ENCODE results near the gene HCCS.
"Not testable (repeated sequence)": the region's sequence is repeated elsewhere in the genome, so short reads cannot be mapped to it uniquely, and the experiment has no call there.

HCCS gene

DNA sequence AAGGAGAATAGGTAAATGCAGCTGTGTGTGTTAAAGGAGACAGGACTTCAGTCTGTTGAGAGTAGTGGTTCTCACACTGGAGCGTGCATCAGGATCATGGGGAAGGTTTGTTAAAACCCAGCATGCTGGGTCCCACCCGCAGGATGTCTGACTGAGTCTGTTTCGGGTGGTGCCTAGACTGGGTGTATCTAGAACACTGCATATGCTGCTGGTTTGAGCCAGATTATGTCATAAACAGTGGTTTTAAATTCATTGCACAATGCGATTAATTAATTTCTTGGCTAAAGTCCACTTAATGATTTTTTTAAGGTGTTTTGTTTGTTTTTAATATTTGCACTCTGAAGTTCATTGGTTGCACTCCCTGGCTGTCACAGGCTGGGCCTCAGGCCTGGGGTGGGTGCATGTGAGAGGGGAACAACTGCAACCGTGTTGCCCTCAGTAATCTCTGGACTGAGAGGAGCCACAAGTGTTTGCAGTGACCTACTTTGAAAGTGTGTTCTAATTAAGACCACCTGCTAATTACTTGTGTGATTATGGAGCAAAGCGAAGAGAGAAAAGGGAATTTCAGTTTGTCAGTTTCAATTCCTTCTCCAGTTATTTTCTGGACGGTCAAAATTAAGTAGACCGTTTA is 8.3 kb downstream of the HCCS start:
- TF ChIP-seq, protein P1, sequence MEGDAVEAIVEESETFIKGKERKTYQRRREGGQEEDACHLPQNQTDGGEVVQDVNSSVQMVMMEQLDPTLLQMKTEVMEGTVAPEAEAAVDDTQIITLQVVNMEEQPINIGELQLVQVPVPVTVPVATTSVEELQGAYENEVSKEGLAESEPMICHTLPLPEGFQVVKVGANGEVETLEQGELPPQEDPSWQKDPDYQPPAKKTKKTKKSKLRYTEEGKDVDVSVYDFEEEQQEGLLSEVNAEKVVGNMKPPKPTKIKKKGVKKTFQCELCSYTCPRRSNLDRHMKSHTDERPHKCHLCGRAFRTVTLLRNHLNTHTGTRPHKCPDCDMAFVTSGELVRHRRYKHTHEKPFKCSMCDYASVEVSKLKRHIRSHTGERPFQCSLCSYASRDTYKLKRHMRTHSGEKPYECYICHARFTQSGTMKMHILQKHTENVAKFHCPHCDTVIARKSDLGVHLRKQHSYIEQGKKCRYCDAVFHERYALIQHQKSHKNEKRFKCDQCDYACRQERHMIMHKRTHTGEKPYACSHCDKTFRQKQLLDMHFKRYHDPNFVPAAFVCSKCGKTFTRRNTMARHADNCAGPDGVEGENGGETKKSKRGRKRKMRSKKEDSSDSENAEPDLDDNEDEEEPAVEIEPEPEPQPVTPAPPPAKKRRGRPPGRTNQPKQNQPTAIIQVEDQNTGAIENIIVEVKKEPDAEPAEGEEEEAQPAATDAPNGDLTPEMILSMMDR (IDR thresholded peaks at IDR 0.05; ENCODE audit: insufficient read depth, low read depth, low read length, missing control alignments), result no peak
- DNase-seq (ENCODE audit: low read depth), result no peak
- no peak overlapping the region for H3K4me3 ChIP-seq (ENCODE audit: low read length)

DNA sequence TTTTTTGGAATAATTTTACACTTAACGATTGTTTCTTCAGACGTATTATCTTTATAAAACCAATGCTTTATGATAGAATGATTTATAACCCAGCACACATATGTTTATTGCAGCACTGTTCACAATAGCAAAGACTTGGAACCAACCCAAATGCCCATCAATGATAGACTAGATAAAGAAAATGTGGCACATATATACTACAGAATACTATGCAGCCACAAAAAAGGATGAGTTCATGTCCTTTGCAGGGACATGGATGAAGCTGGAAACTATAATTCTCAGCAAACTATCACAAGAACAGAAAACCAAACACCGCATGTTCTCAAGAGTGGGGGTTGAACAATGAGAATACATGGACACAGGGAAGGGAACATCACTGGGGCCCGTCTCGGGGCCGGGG is 12.0 kb downstream of the HCCS start:
- not testable (repeated sequence) for H3K4me3 ChIP-seq (ENCODE audit: low read length); DNase-seq (ENCODE audit: low read depth)

DNA sequence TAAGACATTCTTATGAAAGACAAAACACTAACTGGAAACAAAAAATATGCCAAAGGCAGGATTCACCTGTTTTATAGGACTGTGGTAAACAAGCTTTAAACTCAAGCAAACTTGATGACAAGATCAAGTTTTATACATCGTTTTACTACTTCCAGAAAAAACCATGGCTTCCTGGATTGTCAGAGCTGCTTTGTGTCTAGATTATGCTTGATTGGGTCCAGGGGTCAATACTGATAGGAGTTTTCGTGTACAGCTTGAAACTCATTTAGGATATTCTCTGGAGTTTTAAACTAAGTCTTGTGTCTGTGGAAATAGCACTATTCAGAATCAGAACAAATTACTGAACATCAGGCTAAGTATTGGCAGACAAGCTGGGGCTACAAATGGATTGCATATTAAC is 13.0 kb downstream of the HCCS start:
- no peak for DNase-seq (ENCODE audit: low read depth)
- TF ChIP-seq, protein P1 (IDR thresholded peaks at IDR 0.05; ENCODE audit: insufficient read depth, low read depth, low read length, missing control alignments), result no peak

GRCh38 chrX:11125060-11125459 is 13.9 kb downstream of the HCCS start:
- DNase-seq (ENCODE audit: low read depth), result peak; percentile 4
- H3K4me3 ChIP-seq (ENCODE audit: low read length), result no peak overlapping the region
- TF ChIP-seq, protein P1 (IDR thresholded peaks at IDR 0.05; ENCODE audit: insufficient read depth, low read depth, low read length, missing control alignments), result no peak

More for the DNA sequence above, 13.0 kb downstream of the HCCS start:
- H3K4me3 ChIP-seq (ENCODE audit: low read length), result no peak overlapping the region

DNA sequence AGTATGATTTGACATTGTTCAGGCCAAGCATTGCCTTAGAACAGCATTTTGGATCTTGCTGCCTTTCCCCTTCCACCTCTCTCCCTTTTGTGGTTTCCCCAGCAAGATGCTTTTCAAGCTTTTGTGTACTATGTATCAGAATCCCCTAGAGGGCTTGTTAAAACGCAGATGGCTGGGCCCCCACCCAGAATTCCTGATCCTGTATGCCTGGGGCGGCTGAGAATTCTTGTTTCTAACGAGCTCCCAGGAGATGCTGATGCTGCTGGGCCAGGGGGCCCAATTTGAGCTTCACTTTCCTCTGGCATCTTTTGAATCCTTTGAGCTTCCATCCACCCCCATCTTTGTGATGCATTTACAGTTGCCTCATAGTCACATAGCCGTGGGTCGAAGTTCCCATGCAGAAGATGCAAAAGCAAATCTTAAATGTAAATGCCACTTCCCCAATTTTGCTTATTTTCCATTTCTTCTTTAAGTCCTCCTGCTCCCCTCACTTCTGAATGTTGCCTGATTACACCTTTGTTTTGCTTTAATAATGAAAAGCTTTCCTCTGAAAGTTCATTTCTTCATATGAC is 18.5 kb downstream of the HCCS start:
- TF ChIP-seq, protein P1 (IDR thresholded peaks at IDR 0.05; ENCODE audit: insufficient read depth, low read depth, low read length, missing control alignments), result no peak
- H3K4me3 ChIP-seq (ENCODE audit: low read length), result no peak overlapping the region
- DNase-seq (ENCODE audit: low read depth), result no peak

DNA sequence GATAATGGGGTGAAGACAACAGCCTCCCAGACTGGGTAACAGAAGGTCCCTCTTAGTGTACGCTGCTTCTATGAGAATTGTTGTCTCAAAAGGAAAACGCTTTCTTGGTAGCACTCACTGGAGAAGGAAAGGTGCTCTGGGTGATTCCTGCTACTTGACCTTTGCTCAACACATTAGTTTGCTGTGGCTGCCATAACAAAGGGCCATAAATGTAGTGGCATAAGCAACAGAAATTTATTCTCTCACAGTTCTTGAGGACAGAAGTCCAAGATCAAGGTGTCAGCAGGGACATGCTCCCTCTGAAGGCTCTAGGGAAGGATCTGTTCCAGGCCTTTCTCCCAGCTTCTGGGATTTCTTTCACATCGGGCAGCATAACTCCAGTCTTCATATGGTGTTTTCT is 19.0 kb downstream of the HCCS start:
- TF ChIP-seq, protein P1 (IDR thresholded peaks at IDR 0.05; ENCODE audit: insufficient read depth, low read depth, low read length, missing control alignments), result no peak
- no peak overlapping the region for H3K4me3 ChIP-seq (ENCODE audit: low read length)
- DNase-seq (ENCODE audit: low read depth), result no peak

GRCh38 chrX:11131146-11131545 is 20.0 kb downstream of the HCCS start:
- DNase-seq (ENCODE audit: low read depth), result no peak
- TF ChIP-seq, protein P1 (IDR thresholded peaks at IDR 0.05; ENCODE audit: insufficient read depth, low read depth, low read length, missing control alignments), result no peak
- no peak overlapping the region for H3K4me3 ChIP-seq (ENCODE audit: low read length)
